Esophagus squamous epithelium (tissue), 4 donors: ENCODE results near the gene SEC22B.
"Not testable (repeated sequence)": the region's sequence is repeated elsewhere in the genome, so short reads cannot be mapped to it uniquely, and the experiment has no call there.

Source experiments
- POLR2A ChIP-seq, 4 donors: fragments of 450-650 bp; IDR thresholded peaks; one replicate each; pipeline ENCODE4 v1.6.1; 2017; ENCODE audit warnings: antibody characterized with exemption in 4 of 4, mild to moderate bottlenecking in 4 of 4, moderate library complexity in 3 of 4
- TF ChIP-seq, protein P1 (sequence below), 6 experiments: fragments of 450-650 bp in 4 of 6; fragments of 200-600 bp in 2 of 6; sonication (generic) in 2 of 6; IDR thresholded peaks; one replicate each; pipeline ENCODE4 v1.5.1; 2016 to 2019; ENCODE audit warnings: antibody characterized with exemption in 6 of 6, mild to moderate bottlenecking in 4 of 6, moderate library complexity in 4 of 6

DNA sequence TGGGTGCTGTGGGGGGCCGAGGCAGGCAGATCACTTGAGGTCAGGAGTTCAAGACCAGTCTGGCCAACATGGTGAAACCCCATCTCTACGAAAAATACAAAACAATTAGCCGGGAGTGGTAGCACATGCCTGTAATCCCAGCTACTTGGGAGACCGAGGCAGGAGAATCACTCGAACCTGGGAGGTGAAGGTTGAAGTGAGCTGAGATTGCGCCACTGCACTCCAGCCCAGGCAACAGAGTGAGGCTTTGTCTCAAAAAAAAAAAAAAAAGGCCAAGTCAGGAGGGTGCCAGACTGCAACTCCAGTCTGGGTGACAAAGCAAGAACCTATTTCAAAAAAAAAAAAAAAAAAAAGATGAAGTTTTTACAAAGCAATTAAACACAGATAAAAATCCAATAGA, 50.1 kb downstream of the SEC22B start:
- TF ChIP-seq, protein P1, sequence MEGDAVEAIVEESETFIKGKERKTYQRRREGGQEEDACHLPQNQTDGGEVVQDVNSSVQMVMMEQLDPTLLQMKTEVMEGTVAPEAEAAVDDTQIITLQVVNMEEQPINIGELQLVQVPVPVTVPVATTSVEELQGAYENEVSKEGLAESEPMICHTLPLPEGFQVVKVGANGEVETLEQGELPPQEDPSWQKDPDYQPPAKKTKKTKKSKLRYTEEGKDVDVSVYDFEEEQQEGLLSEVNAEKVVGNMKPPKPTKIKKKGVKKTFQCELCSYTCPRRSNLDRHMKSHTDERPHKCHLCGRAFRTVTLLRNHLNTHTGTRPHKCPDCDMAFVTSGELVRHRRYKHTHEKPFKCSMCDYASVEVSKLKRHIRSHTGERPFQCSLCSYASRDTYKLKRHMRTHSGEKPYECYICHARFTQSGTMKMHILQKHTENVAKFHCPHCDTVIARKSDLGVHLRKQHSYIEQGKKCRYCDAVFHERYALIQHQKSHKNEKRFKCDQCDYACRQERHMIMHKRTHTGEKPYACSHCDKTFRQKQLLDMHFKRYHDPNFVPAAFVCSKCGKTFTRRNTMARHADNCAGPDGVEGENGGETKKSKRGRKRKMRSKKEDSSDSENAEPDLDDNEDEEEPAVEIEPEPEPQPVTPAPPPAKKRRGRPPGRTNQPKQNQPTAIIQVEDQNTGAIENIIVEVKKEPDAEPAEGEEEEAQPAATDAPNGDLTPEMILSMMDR (IDR thresholded peaks at IDR 0.05): not testable (repeated sequence)
- TF ChIP-seq POLR2A (IDR thresholded peaks at IDR 0.05): not testable (repeated sequence)
